Mononuclear cell (primary cell): ENCODE data around the gene C4orf33. TPM values are rescaled to one million over a fixed set of nuclear protein-coding genes. Genes with fewer than 3 reads are reported as not detected.

Source experiments
- H3K27me3 ChIP-seq: 2 replicates; pipeline ENCODE4 v1.6.0; 2011; ENCODE audit warnings: low read length, control low read depth; ENCODE audit not compliant: insufficient read depth
- H3K4me1 ChIP-seq: 2 replicates; pipeline ENCODE4 v1.5.1; 2011; ENCODE audit warnings: mild to moderate bottlenecking, low read length, control low read depth; ENCODE audit not compliant: insufficient read depth
- H3K4me3 ChIP-seq: 2 replicates; pipeline ENCODE4 v1.5.1; 2011; ENCODE audit warnings: mild to moderate bottlenecking, low read length, moderate library complexity
- H3K9me3 ChIP-seq: 2 replicates; pipeline ENCODE4 v1.5.1; 2011; ENCODE audit warnings: low read depth, mild to moderate bottlenecking, control low read depth, low read length
- total RNA-seq: library from RNA; depleted of rRNA; stranded (reverse); fragments of >200 nt; gene quantifications from one replicate; pipeline ENCODE4 v1.2.3, GENCODE V29; 2012

The C4orf33 gene
- total RNA-seq, 1 donor = 14.6 TPM

- Histone ChIP-seq H3K4me1 (no peaks in the 10 kb centered on the region), H3K9me3 (no peaks in the 10 kb centered on the region), H3K4me3 (no peak overlapping the region), H3K27me3 (no peaks in the 10 kb centered on the region)
Observed at GRCh38 chr4:129146639-129147038, 50.7 kb downstream of the C4orf33 start.

GRCh38 chr4:129148892-129149291 lies 52.9 kb downstream of the C4orf33 start:
- Histone ChIP-seq H3K4me1 (no peaks in the 10 kb centered on the region), H3K9me3 (no peaks in the 10 kb centered on the region), H3K27me3 (no peaks in the 10 kb centered on the region), H3K4me3 (no peak overlapping the region)

GRCh38 chr4:129149906-129150305 lies 54.0 kb downstream of the C4orf33 start:
- H3K9me3 ChIP-seq = no peaks in the 10 kb centered on the region
- H3K27me3 ChIP-seq = no peaks in the 10 kb centered on the region
- H3K4me1 ChIP-seq = no peaks in the 10 kb centered on the region
- H3K4me3 ChIP-seq = no peak overlapping the region

- no peaks in the 10 kb centered on the region for H3K9me3 ChIP-seq
- H3K4me1 ChIP-seq = no peaks in the 10 kb centered on the region
- H3K27me3 ChIP-seq = no peaks in the 10 kb centered on the region
- no peak overlapping the region for H3K4me3 ChIP-seq
Observed at GRCh38 chr4:129152350-129152749, 56.4 kb downstream of the C4orf33 start.

GRCh38 chr4:129153700-129154099 lies 57.7 kb downstream of the C4orf33 start:
- Histone ChIP-seq H3K27me3 (peaks cover 2% of the 10 kb centered on the region), H3K4me3 (no peak overlapping the region), H3K9me3 (no peaks in the 10 kb centered on the region), H3K4me1 (no peaks in the 10 kb centered on the region)

GRCh38 chr4:129162450-129162849 lies 66.5 kb downstream of the C4orf33 start:
- no peak overlapping the region for H3K4me3 ChIP-seq
- no peaks in the 10 kb centered on the region for H3K4me1 ChIP-seq
- no peaks in the 10 kb centered on the region for H3K9me3 ChIP-seq
- peaks cover 19% of the 10 kb centered on the region for H3K27me3 ChIP-seq

GRCh38 chr4:129163427-129163826 lies 67.5 kb downstream of the C4orf33 start:
- H3K9me3 ChIP-seq = no peaks in the 10 kb centered on the region
- no peak overlapping the region for H3K4me3 ChIP-seq
- H3K27me3 ChIP-seq = peaks cover 27% of the 10 kb centered on the region
- no peaks in the 10 kb centered on the region for H3K4me1 ChIP-seq

- Histone ChIP-seq H3K4me3 (no peak overlapping the region), H3K27me3 (peaks cover 24% of the 10 kb centered on the region), H3K9me3 (no peaks in the 10 kb centered on the region), H3K4me1 (no peaks in the 10 kb centered on the region)
Observed at GRCh38 chr4:129164243-129164642, 68.3 kb downstream of the C4orf33 start.

Other genes starting within 250 kb of the C4orf33 start
- gene SCLT1, start 2.6 kb upstream of the C4orf33 start, total RNA-seq = 48.4 TPM